Testis (tissue), 2 donors: ENCODE data around the gene LCN9.

Experiments
- CTCF ChIP-seq, 3 experiments: fragments of 450-650 bp in 2 of 3; fragments of 200-600 bp in 1 of 3; sonication (generic) in 1 of 3; IDR thresholded peaks; one replicate each; pipeline ENCODE4 v1.5.1; 2016 to 2019; ENCODE audit warnings: antibody characterized with exemption in 3 of 3, mild to moderate bottlenecking in 2 of 3, moderate library complexity in 1 of 3
- POLR2A ChIP-seq: fragments of 450-650 bp; IDR thresholded peaks from one replicate; pipeline ENCODE4 v1.6.1; 2017; ENCODE audit warnings: antibody characterized with exemption, mild to moderate bottlenecking, moderate library complexity

GRCh38 chr9:135716045-135716444 is 52.9 kb downstream of the LCN9 start:
- no peak for TF ChIP-seq CTCF (IDR thresholded peaks at IDR 0.05)
- TF ChIP-seq POLR2A: no peak
